ENCODE results near the gene ATXN7L2.

The ATXN7L2 gene

GRCh38 chr1:109482242-109482641 is 1.5 kb upstream of the ATXN7L2 start:
- Histone ChIP-seq H3K4me3 (ENCODE audit: control insufficient read depth in 1 of 7, extremely low read depth in 1 of 7, insufficient read depth in 4 of 7, low read depth in 2 of 7, low read length in 6 of 7) (no peak overlapping the region), H3K27ac (ENCODE audit: insufficient read depth in 1 of 2, low read depth in 1 of 2, low read length in 2 of 2, poor library complexity in 1 of 2, severe bottlenecking in 2 of 2) (no peak overlapping the region), H3K4me1 (ENCODE audit: control extremely low read depth in 1 of 4, control insufficient read depth in 4 of 4, insufficient read depth in 4 of 4, low read length in 3 of 4) (peaks cover 0 to 25% (median 23%) of the 10 kb centered on the region in 4 experiments), H3K9me3 (ENCODE audit: control extremely low read depth in 1 of 5, control insufficient read depth in 4 of 5, insufficient read depth in 2 of 5, low read depth in 1 of 5, low read length in 4 of 5) (no peaks in the 10 kb centered on the region), H3K27me3 (replicated peaks in 2 of 5; ENCODE audit: control insufficient read depth in 4 of 5, insufficient read depth in 5 of 5, low read length in 4 of 5) (peaks cover 0 to 32% (median 18%) of the 10 kb centered on the region in 5 experiments), H3K36me3 (ENCODE audit: control insufficient read depth in 4 of 4, insufficient read depth in 4 of 4, low read length in 3 of 4) (peaks cover 0 to 3% (median 0%) of the 10 kb centered on the region in 4 experiments)
- POLR2A ChIA-PET, result no interaction called here
- no peak for DNase-seq
- CTCF ChIA-PET, result interaction anchor here (1.1 to 39.1 kb wide), 6 partner anchors 9 to 281 kb away, joined by 3 to 1203 read pairs (median 3); partner anchors contain the start of gene GPR61

- peak; percentile 67 to 80 (median 73) for DNase-seq
- H3K36me3 ChIP-seq (ENCODE audit: control insufficient read depth in 4 of 4, insufficient read depth in 4 of 4, low read length in 3 of 4), result peaks cover 0 to 10% (median 4%) of the 10 kb centered on the region in 4 experiments
- ChIA-PET CTCF (interaction anchor here (0.7 to 39.1 kb wide), 8 partner anchors 8 to 282 kb away, joined by 3 to 1203 read pairs (median 4); partner anchors contain the start of genes AMIGO1, CYB561D1 and GPR61), POLR2A (interaction anchor here (0.5 to 1.4 kb wide), 3 partner anchors 18 to 58 kb away, joined by 3 read pairs; no protein-coding TSS in a partner anchor)
- H3K4me1 ChIP-seq (ENCODE audit: control extremely low read depth in 1 of 4, control insufficient read depth in 4 of 4, insufficient read depth in 4 of 4, low read length in 3 of 4), result peaks cover 0 to 22% (median 18%) of the 10 kb centered on the region in 4 experiments
- WGBS (ENCODE audit: insufficient coverage), result 9% methylated on average over 18 of the region's 29 CpGs
- H3K9me3 ChIP-seq (ENCODE audit: control extremely low read depth in 1 of 5, control insufficient read depth in 4 of 5, insufficient read depth in 2 of 5, low read depth in 1 of 5, low read length in 4 of 5), result no peaks in the 10 kb centered on the region
- H3K27me3 ChIP-seq (replicated peaks in 2 of 5; ENCODE audit: control insufficient read depth in 4 of 5, insufficient read depth in 5 of 5, low read length in 4 of 5), result peaks cover 0 to 30% (median 14%) of the 10 kb centered on the region in 5 experiments
- H3K4me3 ChIP-seq (ENCODE audit: control insufficient read depth in 1 of 7, extremely low read depth in 1 of 7, insufficient read depth in 4 of 7, low read depth in 2 of 7, low read length in 6 of 7), result peak overlapping the region; percentile 42 to 84 (median 67)
- no peak overlapping the region for H3K27ac ChIP-seq (ENCODE audit: insufficient read depth in 1 of 2, low read depth in 1 of 2, low read length in 2 of 2, poor library complexity in 1 of 2, severe bottlenecking in 2 of 2)
These were observed 674 bp upstream of the ATXN7L2 start for GRCh38 chr1:109482791-109483671.

- POLR2A ChIA-PET, result interaction anchor here (1.4 kb wide), 1 partner anchor 59 kb away, joined by 3 read pairs; no protein-coding TSS in a partner anchor
These were observed 842 bp downstream of the ATXN7L2 start for GRCh38 chr1:109484519-109484975.

GRCh38 chr1:109485001-109485400 is 1.3 kb downstream of the ATXN7L2 start:
- DNase-seq, result no peak
- Histone ChIP-seq H3K4me3 (ENCODE audit: control insufficient read depth in 1 of 7, extremely low read depth in 1 of 7, insufficient read depth in 4 of 7, low read depth in 2 of 7, low read length in 6 of 7) (peak overlapping the region in 3 of 7 experiments; percentile 73 to 90 (median 77)), H3K27me3 (replicated peaks in 2 of 5; ENCODE audit: control insufficient read depth in 4 of 5, insufficient read depth in 5 of 5, low read length in 4 of 5) (peaks cover 0 to 25% (median 13%) of the 10 kb centered on the region in 5 experiments), H3K27ac (ENCODE audit: insufficient read depth in 1 of 2, low read depth in 1 of 2, low read length in 2 of 2, poor library complexity in 1 of 2, severe bottlenecking in 2 of 2) (no peak overlapping the region), H3K9me3 (ENCODE audit: control extremely low read depth in 1 of 5, control insufficient read depth in 4 of 5, insufficient read depth in 2 of 5, low read depth in 1 of 5, low read length in 4 of 5) (no peaks in the 10 kb centered on the region), H3K36me3 (ENCODE audit: control insufficient read depth in 4 of 4, insufficient read depth in 4 of 4, low read length in 3 of 4) (peaks cover 0 to 25% (median 9%) of the 10 kb centered on the region in 4 experiments), H3K4me1 (ENCODE audit: control extremely low read depth in 1 of 4, control insufficient read depth in 4 of 4, insufficient read depth in 4 of 4, low read length in 3 of 4) (peaks cover 0 to 19% (median 16%) of the 10 kb centered on the region in 4 experiments)
- no CpG with 5 or more reads among the region's 3 CpGs for WGBS (ENCODE audit: insufficient coverage)
- POLR2A ChIA-PET, result no interaction called here
- CTCF ChIA-PET, result interaction anchor here (1.7 to 39.1 kb wide), 3 partner anchors 9 to 49 kb away, joined by 8 to 1203 read pairs (median 232); partner anchors contain the start of genes AMIGO1, CYB561D1 and GPR61

More at GRCh38 chr1:109484519-109484975, 842 bp downstream of the ATXN7L2 start:
- Histone ChIP-seq H3K4me1 (ENCODE audit: control extremely low read depth in 1 of 4, control insufficient read depth in 4 of 4, insufficient read depth in 4 of 4, low read length in 3 of 4) (peaks cover 0 to 19% (median 16%) of the 10 kb centered on the region in 4 experiments), H3K4me3 (ENCODE audit: control insufficient read depth in 1 of 7, extremely low read depth in 1 of 7, insufficient read depth in 4 of 7, low read depth in 2 of 7, low read length in 6 of 7) (peak overlapping the region; percentile 54 to 90 (median 73)), H3K27ac (ENCODE audit: insufficient read depth in 1 of 2, low read depth in 1 of 2, low read length in 2 of 2, poor library complexity in 1 of 2, severe bottlenecking in 2 of 2) (peak overlapping the region in 1 of 2 experiments; percentile 94), H3K36me3 (ENCODE audit: control insufficient read depth in 4 of 4, insufficient read depth in 4 of 4, low read length in 3 of 4) (peaks cover 0 to 24% (median 7%) of the 10 kb centered on the region in 4 experiments), H3K27me3 (replicated peaks in 2 of 5; ENCODE audit: control insufficient read depth in 4 of 5, insufficient read depth in 5 of 5, low read length in 4 of 5) (peaks cover 0 to 26% (median 14%) of the 10 kb centered on the region in 5 experiments), H3K9me3 (ENCODE audit: control extremely low read depth in 1 of 5, control insufficient read depth in 4 of 5, insufficient read depth in 2 of 5, low read depth in 1 of 5, low read length in 4 of 5) (no peaks in the 10 kb centered on the region)
- DNase-seq, result no peak
- CTCF ChIA-PET, result interaction anchor here (1.2 to 39.1 kb wide), 4 partner anchors 9 to 50 kb away, joined by 8 to 1203 read pairs (median 121); partner anchors contain the start of genes AMIGO1, CYB561D1 and GPR61
- 29% methylated on average over 9 of the region's 15 CpGs for WGBS (ENCODE audit: insufficient coverage)

GRCh38 chr1:109487261-109487660 is 3.6 kb downstream of the ATXN7L2 start:
- Histone ChIP-seq H3K4me1 (ENCODE audit: control extremely low read depth in 1 of 4, control insufficient read depth in 4 of 4, insufficient read depth in 4 of 4, low read length in 3 of 4) (peaks cover 0 to 19% (median 16%) of the 10 kb centered on the region in 4 experiments), H3K27ac (ENCODE audit: insufficient read depth in 1 of 2, low read depth in 1 of 2, low read length in 2 of 2, poor library complexity in 1 of 2, severe bottlenecking in 2 of 2) (no peak overlapping the region), H3K4me3 (ENCODE audit: control insufficient read depth in 1 of 7, extremely low read depth in 1 of 7, insufficient read depth in 4 of 7, low read depth in 2 of 7, low read length in 6 of 7) (no peak overlapping the region), H3K9me3 (ENCODE audit: control extremely low read depth in 1 of 5, control insufficient read depth in 4 of 5, insufficient read depth in 2 of 5, low read depth in 1 of 5, low read length in 4 of 5) (no peaks in the 10 kb centered on the region), H3K36me3 (ENCODE audit: control insufficient read depth in 4 of 4, insufficient read depth in 4 of 4, low read length in 3 of 4) (peaks cover 0 to 32% (median 11%) of the 10 kb centered on the region in 4 experiments), H3K27me3 (replicated peaks in 2 of 5; ENCODE audit: control insufficient read depth in 4 of 5, insufficient read depth in 5 of 5, low read length in 4 of 5) (peaks cover 0 to 9% (median 0%) of the 10 kb centered on the region in 5 experiments)
- 98% methylated on average over 4 of the region's 5 CpGs for WGBS (ENCODE audit: insufficient coverage)
- DNase-seq, result no peak
- ChIA-PET POLR2A (no interaction called here), CTCF (interaction anchor here (18.0 to 39.1 kb wide), 2 partner anchors 17 to 47 kb away, joined by 232 to 1203 read pairs; partner anchors contain the start of genes AMIGO1 and GPR61)

GRCh38 chr1:109488201-109488600 is 4.5 kb downstream of the ATXN7L2 start:
- no peak overlapping the region for H3K27ac ChIP-seq (ENCODE audit: insufficient read depth in 1 of 2, low read depth in 1 of 2, low read length in 2 of 2, poor library complexity in 1 of 2, severe bottlenecking in 2 of 2)
- WGBS (ENCODE audit: insufficient coverage), result 92% methylated on average over 4 of the region's 5 CpGs
- POLR2A ChIA-PET, result no interaction called here

More at GRCh38 chr1:109488201-109488600, 4.5 kb downstream of the ATXN7L2 start:
- CTCF ChIA-PET, result interaction anchor here (0.7 to 39.1 kb wide), 5 partner anchors 16 to 63 kb away, joined by 3 to 1203 read pairs (median 9); partner anchors contain the start of genes AMIGO1 and GPR61
- H3K4me3 ChIP-seq (ENCODE audit: control insufficient read depth in 1 of 7, extremely low read depth in 1 of 7, insufficient read depth in 4 of 7, low read depth in 2 of 7, low read length in 6 of 7), result no peak overlapping the region
- peaks cover 0 to 32% (median 11%) of the 10 kb centered on the region in 4 experiments for H3K36me3 ChIP-seq (ENCODE audit: control insufficient read depth in 4 of 4, insufficient read depth in 4 of 4, low read length in 3 of 4)
- no peak for DNase-seq
- H3K4me1 ChIP-seq (ENCODE audit: control extremely low read depth in 1 of 4, control insufficient read depth in 4 of 4, insufficient read depth in 4 of 4, low read length in 3 of 4), result peaks cover 0 to 14% (median 12%) of the 10 kb centered on the region in 4 experiments
- peaks cover 0 to 1% (median 0%) of the 10 kb centered on the region in 5 experiments for H3K27me3 ChIP-seq (replicated peaks in 2 of 5; ENCODE audit: control insufficient read depth in 4 of 5, insufficient read depth in 5 of 5, low read length in 4 of 5)
- H3K9me3 ChIP-seq (ENCODE audit: control extremely low read depth in 1 of 5, control insufficient read depth in 4 of 5, insufficient read depth in 2 of 5, low read depth in 1 of 5, low read length in 4 of 5), result no peaks in the 10 kb centered on the region
